Neural cell (in vitro differentiated cells): Measurements from ENCODE around the gene KCTD2. TPM values are rescaled to one million over a fixed set of nuclear protein-coding genes. Genes with fewer than 3 reads are reported as not detected.

Source experiments
- H2AFZ ChIP-seq: fragments of 200-600, 300-800 bp; sonication (generic), shearing (Covaris generic); 2 replicates; pipeline ENCODE4 v1.6.0; 2014; ENCODE audit warnings: low read depth, mild to moderate bottlenecking, antibody characterized with exemption, low read length, moderate library complexity
- H3F3A ChIP-seq: fragments of 200-600 bp; shearing (Covaris generic); 2 replicates; pipeline ENCODE4 v1.6.1; 2016; ENCODE audit warnings: mild to moderate bottlenecking, moderate library complexity, mixed read lengths, antibody characterized with exemption, low read length; ENCODE audit not compliant: insufficient read depth, poor library complexity, severe bottlenecking
- H3K27ac ChIP-seq: fragments of 200-600, 300-800 bp; sonication (generic), shearing (Covaris generic); 2 replicates; pipeline ENCODE4 v1.5.1; 2014; ENCODE audit warnings: mild to moderate bottlenecking, low read length, moderate library complexity
- H3K27me3 ChIP-seq: fragments of 300-800, 200-600 bp; sonication (generic), shearing (Covaris generic); 2 replicates; pipeline ENCODE4 v1.6.0; 2014; ENCODE audit warnings: mild to moderate bottlenecking, low read depth, low read length, moderate library complexity; ENCODE audit not compliant: insufficient read depth
- H3K36me3 ChIP-seq: fragments of 300-800, 200-600 bp; sonication (generic), shearing (Covaris generic); 2 replicates; pipeline ENCODE4 v1.5.1; 2014; ENCODE audit warnings: mild to moderate bottlenecking, antibody characterized with exemption, low read length, moderate library complexity; ENCODE audit not compliant: insufficient read depth
- H3K4me2 ChIP-seq: fragments of 300-800, 200-600 bp; sonication (generic), shearing (Covaris generic); 2 replicates; pipeline ENCODE4 v1.6.0; 2014; ENCODE audit warnings: mild to moderate bottlenecking, low read length
- H3K4me3 ChIP-seq: fragments of 300-800, 200-600 bp; sonication (generic), shearing (Covaris generic); 2 replicates; pipeline ENCODE4 v1.5.1; 2014; ENCODE audit warnings: mild to moderate bottlenecking, low read length, moderate library complexity
- H3K79me2 ChIP-seq: fragments of 200-600 bp; shearing (Covaris generic); replicated peaks from 2 replicates; pipeline ENCODE4 v1.6.0; 2014; ENCODE audit warnings: mild to moderate bottlenecking, low read length, moderate library complexity; ENCODE audit not compliant: insufficient read depth
- H3K9ac ChIP-seq: fragments of 300-800, 200-600 bp; sonication (generic), shearing (Covaris generic); 2 replicates; pipeline ENCODE4 v1.6.1; 2016; ENCODE audit warnings: mild to moderate bottlenecking, low read length, mixed read lengths
- H3K9me2 ChIP-seq: fragments of 200-600 bp; shearing (Covaris generic); 2 replicates; pipeline ENCODE4 v1.6.1; 2016; ENCODE audit warnings: mild to moderate bottlenecking, low read length, mixed read lengths; ENCODE audit not compliant: insufficient read depth
- H3K9me3 ChIP-seq: fragments of 200-600, 300-800 bp; sonication (generic), shearing (Covaris generic); 2 replicates; pipeline ENCODE4 v1.6.1; 2016; ENCODE audit warnings: mild to moderate bottlenecking, mixed run types, low read length, moderate library complexity, mixed read lengths
- H4K20me1 ChIP-seq: fragments of 200-600 bp; shearing (Covaris generic); 2 replicates; pipeline ENCODE4 v1.6.1; 2016; ENCODE audit warnings: mild to moderate bottlenecking, mixed run types; ENCODE audit not compliant: insufficient read depth
- EZH2 ChIP-seq: fragments of 200-600, 300-800 bp; shearing (Covaris generic), sonication (generic); IDR thresholded peaks from 2 replicates; pipeline ENCODE4 v1.6.1; 2014; ENCODE audit warnings: antibody characterized with exemption, low read length, borderline replicate concordance, mild to moderate bottlenecking; ENCODE audit not compliant: insufficient read depth, poor library complexity, severe bottlenecking
- MXI1 ChIP-seq: fragments of 450-650 bp; conservative IDR thresholded peaks from 2 replicates; pipeline ENCODE4 v1.6.1; 2014; ENCODE audit warnings: antibody characterized with exemption, mild to moderate bottlenecking; ENCODE audit not compliant: poor library complexity, severe bottlenecking
- POLR2AphosphoS5 ChIP-seq: IDR thresholded peaks from 2 replicates; pipeline ENCODE4 v1.6.1; 2012
- RAD21 ChIP-seq: fragments of 450-650 bp; conservative IDR thresholded peaks from 2 replicates; pipeline ENCODE4 v1.6.1; 2014; ENCODE audit warnings: antibody characterized with exemption, mild to moderate bottlenecking, moderate library complexity
- SMC3 ChIP-seq: fragments of 450-650 bp; conservative IDR thresholded peaks from 2 replicates; pipeline ENCODE4 v1.6.1; 2014; ENCODE audit warnings: antibody characterized with exemption, mild to moderate bottlenecking, moderate library complexity; ENCODE audit not compliant: poor library complexity
- TAF1 ChIP-seq: IDR thresholded peaks from 2 replicates; pipeline ENCODE4 v1.6.1; 2012; ENCODE audit warnings: low read depth
- polyA plus RNA-seq: library from polyadenylated mRNA; depleted of rRNA; stranded (reverse); fragments of >200 nt; gene quantifications from 2 replicates; pipeline ENCODE4 v1.2.3, GENCODE V29; 2014
- TF ChIP-seq, protein P1 (sequence below): IDR thresholded peaks from 2 replicates; pipeline ENCODE4 v1.6.1; 2012; ENCODE audit warnings: borderline replicate concordance

Gene KCTD2
- polyA plus RNA-seq, 1 donor from 2014 or later, result 32.8 TPM

DNA sequence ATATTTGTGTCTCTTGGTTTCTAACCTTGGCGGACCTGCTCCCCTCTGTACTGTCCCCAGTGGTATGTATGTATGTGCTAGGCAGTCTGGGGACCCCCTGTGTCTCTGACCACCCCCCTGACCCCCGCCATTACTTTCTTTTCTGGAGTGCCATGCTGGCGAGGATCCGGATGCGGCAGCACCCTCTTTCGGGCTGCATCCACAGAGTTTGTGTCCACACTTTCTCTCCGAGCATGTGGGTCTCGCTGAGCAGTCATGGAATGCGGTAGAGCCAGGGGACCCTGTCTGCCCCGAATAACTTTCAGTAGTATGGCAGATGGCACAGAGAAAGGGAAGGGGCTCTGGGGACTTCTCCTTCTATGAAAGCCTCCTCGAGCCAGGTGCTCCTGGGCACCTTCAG lies 17.0 kb downstream of the KCTD2 start:
- H3K27ac ChIP-seq, result no peak overlapping the region
- H3F3A ChIP-seq, result no peaks in the 10 kb centered on the region
- H3K27me3 ChIP-seq, result no peaks in the 10 kb centered on the region
- no peaks in the 10 kb centered on the region for H3K9me3 ChIP-seq
- H3K36me3 ChIP-seq, result peaks cover 5% of the 10 kb centered on the region
- no peak overlapping the region for H3K9ac ChIP-seq
- no peaks in the 10 kb centered on the region for H4K20me1 ChIP-seq
- no peaks in the 10 kb centered on the region for H3K9me2 ChIP-seq
- no peak overlapping the region for H3K4me3 ChIP-seq
- no peaks in the 10 kb centered on the region for H3K79me2 ChIP-seq
- TF ChIP-seq SMC3 (no peak), EZH2 (no peak), RAD21 (no peak), POLR2AphosphoS5 (no peak), MXI1 (no peak)
- TF ChIP-seq, protein P1, sequence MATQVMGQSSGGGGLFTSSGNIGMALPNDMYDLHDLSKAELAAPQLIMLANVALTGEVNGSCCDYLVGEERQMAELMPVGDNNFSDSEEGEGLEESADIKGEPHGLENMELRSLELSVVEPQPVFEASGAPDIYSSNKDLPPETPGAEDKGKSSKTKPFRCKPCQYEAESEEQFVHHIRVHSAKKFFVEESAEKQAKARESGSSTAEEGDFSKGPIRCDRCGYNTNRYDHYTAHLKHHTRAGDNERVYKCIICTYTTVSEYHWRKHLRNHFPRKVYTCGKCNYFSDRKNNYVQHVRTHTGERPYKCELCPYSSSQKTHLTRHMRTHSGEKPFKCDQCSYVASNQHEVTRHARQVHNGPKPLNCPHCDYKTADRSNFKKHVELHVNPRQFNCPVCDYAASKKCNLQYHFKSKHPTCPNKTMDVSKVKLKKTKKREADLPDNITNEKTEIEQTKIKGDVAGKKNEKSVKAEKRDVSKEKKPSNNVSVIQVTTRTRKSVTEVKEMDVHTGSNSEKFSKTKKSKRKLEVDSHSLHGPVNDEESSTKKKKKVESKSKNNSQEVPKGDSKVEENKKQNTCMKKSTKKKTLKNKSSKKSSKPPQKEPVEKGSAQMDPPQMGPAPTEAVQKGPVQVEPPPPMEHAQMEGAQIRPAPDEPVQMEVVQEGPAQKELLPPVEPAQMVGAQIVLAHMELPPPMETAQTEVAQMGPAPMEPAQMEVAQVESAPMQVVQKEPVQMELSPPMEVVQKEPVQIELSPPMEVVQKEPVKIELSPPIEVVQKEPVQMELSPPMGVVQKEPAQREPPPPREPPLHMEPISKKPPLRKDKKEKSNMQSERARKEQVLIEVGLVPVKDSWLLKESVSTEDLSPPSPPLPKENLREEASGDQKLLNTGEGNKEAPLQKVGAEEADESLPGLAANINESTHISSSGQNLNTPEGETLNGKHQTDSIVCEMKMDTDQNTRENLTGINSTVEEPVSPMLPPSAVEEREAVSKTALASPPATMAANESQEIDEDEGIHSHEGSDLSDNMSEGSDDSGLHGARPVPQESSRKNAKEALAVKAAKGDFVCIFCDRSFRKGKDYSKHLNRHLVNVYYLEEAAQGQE, result no peak
- no peak overlapping the region for H2AFZ ChIP-seq
- H3K4me2 ChIP-seq, result no peak overlapping the region

DNA sequence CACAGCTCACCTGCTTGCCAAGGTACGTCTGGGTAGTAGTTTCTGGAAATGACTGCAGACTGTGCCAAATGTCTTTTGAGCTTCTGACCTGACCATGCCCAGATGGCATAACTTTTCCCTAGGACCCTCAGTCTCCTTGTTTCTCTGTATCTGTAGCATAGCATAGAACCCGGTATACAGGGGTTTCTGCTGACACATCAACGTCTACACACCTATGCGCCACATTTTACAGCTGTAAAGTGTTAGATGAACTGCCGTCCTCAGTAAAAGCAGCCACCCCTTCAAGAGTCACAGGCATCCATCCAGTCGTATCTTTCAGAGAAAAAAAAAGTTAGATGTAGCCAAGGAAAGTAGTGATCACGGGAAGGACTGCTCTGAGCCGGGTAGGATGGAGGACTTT lies 17.4 kb downstream of the KCTD2 start:
- H3K79me2 ChIP-seq, result no peaks in the 10 kb centered on the region
- H3K9ac ChIP-seq, result no peak overlapping the region
- no peaks in the 10 kb centered on the region for H4K20me1 ChIP-seq
- H3K9me3 ChIP-seq, result no peaks in the 10 kb centered on the region
- H3K27me3 ChIP-seq, result no peaks in the 10 kb centered on the region
- no peaks in the 10 kb centered on the region for H3K9me2 ChIP-seq
- TF ChIP-seq EZH2 (no peak), POLR2AphosphoS5 (no peak), SMC3 (no peak), TAF1 (no peak), RAD21 (no peak), MXI1 (no peak)
- TF ChIP-seq, protein P1, result no peak
- H3K4me2 ChIP-seq, result no peak overlapping the region
- no peak overlapping the region for H3K4me3 ChIP-seq
- H3K27ac ChIP-seq, result no peak overlapping the region
- peaks cover 4% of the 10 kb centered on the region for H3K36me3 ChIP-seq
- H2AFZ ChIP-seq, result no peak overlapping the region
- no peaks in the 10 kb centered on the region for H3F3A ChIP-seq
